Uterus (tissue), 2 donors: ENCODE data around the gene FIGN.

ENCODE experiments used
- POLR2A ChIP-seq, 2 donors: fragments of 450-650 bp; IDR thresholded peaks; one replicate each; pipeline ENCODE4 v1.6.1; 2016; ENCODE audit warnings: antibody characterized with exemption in 2 of 2, mild to moderate bottlenecking in 1 of 2, moderate library complexity in 1 of 2
- TF ChIP-seq, protein P1 (sequence below), 4 experiments: fragments of 200-600 bp in 2 of 4; fragments of 450-650 bp in 2 of 4; sonication (generic) in 2 of 4; IDR thresholded peaks; one replicate each; pipeline ENCODE4 v1.5.1; 2016 to 2019; ENCODE audit warnings: antibody characterized with exemption in 4 of 4, mild to moderate bottlenecking in 2 of 4, moderate library complexity in 1 of 4

DNA sequence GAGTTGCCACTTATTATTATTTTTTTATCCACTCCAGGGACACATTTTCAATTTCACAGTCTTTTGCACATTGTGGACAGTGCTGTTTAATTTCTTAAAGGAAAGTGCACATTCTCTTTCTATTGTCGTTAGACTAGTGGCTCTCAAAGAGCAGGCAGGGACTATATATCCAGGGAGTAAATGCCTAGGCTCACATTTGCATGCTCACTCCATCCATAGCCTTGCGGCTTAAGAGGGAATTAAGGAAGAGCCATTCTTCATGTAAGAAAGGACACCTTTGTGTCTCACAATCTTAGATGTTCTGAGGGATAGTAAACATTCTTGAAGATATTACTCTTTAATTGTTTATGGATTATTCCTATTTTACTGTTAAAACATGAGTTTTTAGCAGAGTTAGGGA lies 70.8 kb downstream of the FIGN start:
- TF ChIP-seq, protein P1, sequence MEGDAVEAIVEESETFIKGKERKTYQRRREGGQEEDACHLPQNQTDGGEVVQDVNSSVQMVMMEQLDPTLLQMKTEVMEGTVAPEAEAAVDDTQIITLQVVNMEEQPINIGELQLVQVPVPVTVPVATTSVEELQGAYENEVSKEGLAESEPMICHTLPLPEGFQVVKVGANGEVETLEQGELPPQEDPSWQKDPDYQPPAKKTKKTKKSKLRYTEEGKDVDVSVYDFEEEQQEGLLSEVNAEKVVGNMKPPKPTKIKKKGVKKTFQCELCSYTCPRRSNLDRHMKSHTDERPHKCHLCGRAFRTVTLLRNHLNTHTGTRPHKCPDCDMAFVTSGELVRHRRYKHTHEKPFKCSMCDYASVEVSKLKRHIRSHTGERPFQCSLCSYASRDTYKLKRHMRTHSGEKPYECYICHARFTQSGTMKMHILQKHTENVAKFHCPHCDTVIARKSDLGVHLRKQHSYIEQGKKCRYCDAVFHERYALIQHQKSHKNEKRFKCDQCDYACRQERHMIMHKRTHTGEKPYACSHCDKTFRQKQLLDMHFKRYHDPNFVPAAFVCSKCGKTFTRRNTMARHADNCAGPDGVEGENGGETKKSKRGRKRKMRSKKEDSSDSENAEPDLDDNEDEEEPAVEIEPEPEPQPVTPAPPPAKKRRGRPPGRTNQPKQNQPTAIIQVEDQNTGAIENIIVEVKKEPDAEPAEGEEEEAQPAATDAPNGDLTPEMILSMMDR (IDR thresholded peaks at IDR 0.05) = no peak
- no peak for TF ChIP-seq POLR2A (IDR thresholded peaks at IDR 0.05)
